ENCODE data around the gene SLC22A13.
"Not testable (repeated sequence)": the region's sequence is repeated elsewhere in the genome, so short reads cannot be mapped to it uniquely, and the experiment has no call there.

Gene SLC22A13

GRCh38 chr3:38275658-38276057 lies 10.0 kb downstream of the SLC22A13 start:
- ATAC-seq (no peak), DNase-seq (no peak)
- Mint-ChIP-seq H3K36me3 (ENCODE audit: low read depth) (peaks cover 3% of the 10 kb centered on the region), H3K4me1 (no peaks in the 10 kb centered on the region), H3K27me3 (no peaks in the 10 kb centered on the region), H3K4me3 (no peak overlapping the region), H3K9me3 (no peaks in the 10 kb centered on the region), H3K27ac (no peak overlapping the region)

GRCh38 chr3:38276081-38276916 lies 10.7 kb downstream of the SLC22A13 start:
- H3K36me3 Mint-ChIP-seq (ENCODE audit: low read depth): no peaks in the 10 kb centered on the region
- no peak overlapping the region for H3K27ac Mint-ChIP-seq
- no peak overlapping the region for H3K4me3 Mint-ChIP-seq
- no peak for DNase-seq
- H3K9me3 Mint-ChIP-seq: no peaks in the 10 kb centered on the region
- H3K27me3 Mint-ChIP-seq: no peaks in the 10 kb centered on the region
- H3K4me1 Mint-ChIP-seq: no peaks in the 10 kb centered on the region
- ATAC-seq: no peak

- no peak overlapping the region for H3K4me3 Mint-ChIP-seq
- ATAC-seq: no peak
- no peaks in the 10 kb centered on the region for H3K36me3 Mint-ChIP-seq (ENCODE audit: low read depth)
- H3K9me3 Mint-ChIP-seq: no peaks in the 10 kb centered on the region
- H3K4me1 Mint-ChIP-seq: no peaks in the 10 kb centered on the region
- no peak overlapping the region for H3K27ac Mint-ChIP-seq
- H3K27me3 Mint-ChIP-seq: no peaks in the 10 kb centered on the region
- DNase-seq: no peak
These were observed 11.5 kb downstream of the SLC22A13 start for GRCh38 chr3:38276917-38277630.

- no peak overlapping the region for H3K27ac Mint-ChIP-seq
- H3K9me3 Mint-ChIP-seq: no peaks in the 10 kb centered on the region
- no peak for DNase-seq
- no peak for ATAC-seq
- H3K27me3 Mint-ChIP-seq: no peaks in the 10 kb centered on the region
- H3K36me3 Mint-ChIP-seq (ENCODE audit: low read depth): no peaks in the 10 kb centered on the region
- H3K4me1 Mint-ChIP-seq: no peaks in the 10 kb centered on the region
- H3K4me3 Mint-ChIP-seq: no peak overlapping the region
These were observed 13.2 kb downstream of the SLC22A13 start for GRCh38 chr3:38278841-38279240.

- ATAC-seq: no peak
- Mint-ChIP-seq H3K27ac (no peak within 1 kb of the TSS), H3K36me3 (ENCODE audit: low read depth) (no peaks in the 10 kb centered on the region), H3K9me3 (no peaks in the 10 kb centered on the region), H3K4me1 (no peaks in the 10 kb centered on the region), H3K27me3 (no peaks in the 10 kb centered on the region), H3K4me3 (no peak within 1 kb of the TSS)
- no peak for DNase-seq
These were observed 16.5 kb downstream of the SLC22A13 start, which contains the start of gene SLC22A14 for GRCh38 chr3:38281895-38282686. TSS of gene SLC22A14 (plus strand) at chr3:38282294. CDS start at chr3:38306027, 23,733 bp downstream.

GRCh38 chr3:38283810-38284755 lies 18.5 kb downstream of the SLC22A13 start:
- H3K4me3 Mint-ChIP-seq: no peak overlapping the region
- no peak overlapping the region for H3K27ac Mint-ChIP-seq
- no peaks in the 10 kb centered on the region for H3K4me1 Mint-ChIP-seq
- H3K27me3 Mint-ChIP-seq: no peaks in the 10 kb centered on the region
- H3K36me3 Mint-ChIP-seq (ENCODE audit: low read depth): no peaks in the 10 kb centered on the region
- ATAC-seq: no peak
- no peak for DNase-seq
- no peaks in the 10 kb centered on the region for H3K9me3 Mint-ChIP-seq

GRCh38 chr3:38284756-38285150 lies 19.1 kb downstream of the SLC22A13 start:
- Mint-ChIP-seq H3K27ac (no peak overlapping the region), H3K4me1 (no peaks in the 10 kb centered on the region), H3K4me3 (no peak overlapping the region), H3K36me3 (ENCODE audit: low read depth) (no peaks in the 10 kb centered on the region), H3K9me3 (no peaks in the 10 kb centered on the region), H3K27me3 (no peaks in the 10 kb centered on the region)
- ATAC-seq (no peak), DNase-seq (no peak)

GRCh38 chr3:38289286-38290217 lies 23.9 kb downstream of the SLC22A13 start:
- DNase-seq; ATAC-seq; H3K4me3 Mint-ChIP-seq; H3K27ac Mint-ChIP-seq; H3K4me1 Mint-ChIP-seq; H3K27me3 Mint-ChIP-seq; H3K9me3 Mint-ChIP-seq; H3K36me3 Mint-ChIP-seq (ENCODE audit: low read depth): not testable (repeated sequence)

GRCh38 chr3:38297053-38297452 lies 31.4 kb downstream of the SLC22A13 start:
- H3K4me1 Mint-ChIP-seq; H3K27me3 Mint-ChIP-seq; ATAC-seq; H3K4me3 Mint-ChIP-seq; H3K27ac Mint-ChIP-seq; DNase-seq; H3K9me3 Mint-ChIP-seq; H3K36me3 Mint-ChIP-seq (ENCODE audit: low read depth): not testable (repeated sequence)

- no peak for DNase-seq
- Mint-ChIP-seq H3K9me3 (no peaks in the 10 kb centered on the region), H3K4me1 (no peaks in the 10 kb centered on the region), H3K4me3 (no peak overlapping the region), H3K27ac (no peak overlapping the region), H3K36me3 (ENCODE audit: low read depth) (no peaks in the 10 kb centered on the region), H3K27me3 (no peaks in the 10 kb centered on the region)
- ATAC-seq: no peak
These were observed 31.9 kb downstream of the SLC22A13 start for GRCh38 chr3:38297537-38297936.

GRCh38 chr3:38297947-38298711 lies 32.5 kb downstream of the SLC22A13 start:
- Mint-ChIP-seq H3K4me3 (no peak overlapping the region), H3K36me3 (ENCODE audit: low read depth) (no peaks in the 10 kb centered on the region), H3K9me3 (no peaks in the 10 kb centered on the region), H3K27me3 (no peaks in the 10 kb centered on the region), H3K27ac (no peak overlapping the region), H3K4me1 (no peaks in the 10 kb centered on the region)
- ATAC-seq (no peak), DNase-seq (no peak)

GRCh38 chr3:38306941-38307340 lies 41.3 kb downstream of the SLC22A13 start:
- H3K27me3 Mint-ChIP-seq: peaks cover 4% of the 10 kb centered on the region
- no peak for ATAC-seq
- no peaks in the 10 kb centered on the region for H3K9me3 Mint-ChIP-seq
- no peaks in the 10 kb centered on the region for H3K4me1 Mint-ChIP-seq
- H3K4me3 Mint-ChIP-seq: no peak overlapping the region
- H3K27ac Mint-ChIP-seq: no peak overlapping the region
- DNase-seq: no peak
- no peaks in the 10 kb centered on the region for H3K36me3 Mint-ChIP-seq (ENCODE audit: low read depth)
